ENCODE data around the gene PSD4. TPM values are rescaled to one million over a fixed set of nuclear protein-coding genes. Genes with fewer than 3 reads are reported as not detected.

PSD4 gene
- total and polyA plus RNA-seq, 10 of the 15 experiments (the other 5 are each of a cell fraction or from before 2014, with no cell fraction given): 0.68 to 114 (median 35.1) TPM

Other genes starting within 250 kb of the PSD4 start
- not detected in 2 replicates for gene IL36G, start 196.0 kb upstream of the PSD4 start, total RNA-seq (2014; rRNA removed)
- not detected in 2 replicates for gene IL36G, start 196.0 kb upstream of the PSD4 start, total RNA-seq (2014; rRNA removed; fragmentation: Illumina TruSeq; extraction: Trizol)
- gene IL36G, start 196.0 kb upstream of the PSD4 start, total RNA-seq (2021): not detected in 2 replicates
- gene IL36G, start 196.0 kb upstream of the PSD4 start, polyA plus RNA-seq (2011; rRNA removed): 0.17 TPM in 1 of 2 replicates, not detected in the other
- not detected in 2 replicates for gene IL36G, start 196.0 kb upstream of the PSD4 start, polyA plus RNA-seq (2014; fragmentation: Illumina TruSeq; extraction: Trizol)
- under 1 TPM in 1 of 2 experiments, not detected in 1; 0.10 TPM for gene IL36G, start 196.0 kb upstream of the PSD4 start, polyA plus RNA-seq (2014; fragmentation: Nextera tagmentation; extraction: Ambion mirVana)
- 0.37 TPM in 1 of 2 replicates, not detected in the other for gene IL36G, start 196.0 kb upstream of the PSD4 start, polyA plus RNA-seq (2014; rRNA removed)
- not detected for gene IL36G, start 196.0 kb upstream of the PSD4 start, polyA plus RNA-seq (2016; fragmentation: Nextera tagmentation; extraction: Ambion mirVana)
- not detected in 2 replicates for gene IL36A, start 168.5 kb upstream of the PSD4 start, total RNA-seq (2014; rRNA removed)
- gene IL36A, start 168.5 kb upstream of the PSD4 start, total RNA-seq (2014; rRNA removed; fragmentation: Illumina TruSeq; extraction: Trizol): not detected in 2 replicates
- gene IL36A, start 168.5 kb upstream of the PSD4 start, total RNA-seq (2021): not detected in 2 replicates
- gene IL36A, start 168.5 kb upstream of the PSD4 start, polyA plus RNA-seq (2011; rRNA removed): not detected in 2 replicates
- gene IL36A, start 168.5 kb upstream of the PSD4 start, polyA plus RNA-seq (2014; fragmentation: Illumina TruSeq; extraction: Trizol): not detected in 2 replicates
- gene IL36A, start 168.5 kb upstream of the PSD4 start, polyA plus RNA-seq (2014; fragmentation: Nextera tagmentation; extraction: Ambion mirVana): not detected
- gene IL36A, start 168.5 kb upstream of the PSD4 start, polyA plus RNA-seq (2014; rRNA removed): not detected in 2 replicates
- not detected for gene IL36A, start 168.5 kb upstream of the PSD4 start, polyA plus RNA-seq (2016; fragmentation: Nextera tagmentation; extraction: Ambion mirVana)
- not detected in 2 replicates for gene IL36B, start 121.1 kb upstream of the PSD4 start, total RNA-seq (2014; rRNA removed)
- gene IL36B, start 121.1 kb upstream of the PSD4 start, total RNA-seq (2014; rRNA removed; fragmentation: Illumina TruSeq; extraction: Trizol): not detected in 2 replicates
- not detected in 2 replicates for gene IL36B, start 121.1 kb upstream of the PSD4 start, total RNA-seq (2021)
- not detected in 2 replicates for gene IL36B, start 121.1 kb upstream of the PSD4 start, polyA plus RNA-seq (2011; rRNA removed)
- gene IL36B, start 121.1 kb upstream of the PSD4 start, polyA plus RNA-seq (2014; fragmentation: Illumina TruSeq; extraction: Trizol): not detected in 2 replicates
- not detected for gene IL36B, start 121.1 kb upstream of the PSD4 start, polyA plus RNA-seq (2014; fragmentation: Nextera tagmentation; extraction: Ambion mirVana)
- gene IL36B, start 121.1 kb upstream of the PSD4 start, polyA plus RNA-seq (2014; rRNA removed): not detected in 2 replicates
- gene IL36B, start 121.1 kb upstream of the PSD4 start, polyA plus RNA-seq (2016; fragmentation: Nextera tagmentation; extraction: Ambion mirVana): not detected
- not detected in 2 replicates for gene IL36RN, start 114.8 kb upstream of the PSD4 start, total RNA-seq (2014; rRNA removed)
- gene IL36RN, start 114.8 kb upstream of the PSD4 start, total RNA-seq (2014; rRNA removed; fragmentation: Illumina TruSeq; extraction: Trizol): not detected in 2 replicates
- not detected in 2 replicates for gene IL36RN, start 114.8 kb upstream of the PSD4 start, total RNA-seq (2021)
- not detected in 2 replicates for gene IL36RN, start 114.8 kb upstream of the PSD4 start, polyA plus RNA-seq (2011; rRNA removed)
- not detected in 2 replicates for gene IL36RN, start 114.8 kb upstream of the PSD4 start, polyA plus RNA-seq (2014; fragmentation: Illumina TruSeq; extraction: Trizol)
- not detected for gene IL36RN, start 114.8 kb upstream of the PSD4 start, polyA plus RNA-seq (2014; fragmentation: Nextera tagmentation; extraction: Ambion mirVana)
- gene IL36RN, start 114.8 kb upstream of the PSD4 start, polyA plus RNA-seq (2014; rRNA removed): not detected in 2 replicates
- not detected for gene IL36RN, start 114.8 kb upstream of the PSD4 start, polyA plus RNA-seq (2016; fragmentation: Nextera tagmentation; extraction: Ambion mirVana)
- gene IL1F10, start 106.0 kb upstream of the PSD4 start, total RNA-seq (2014; rRNA removed): not detected in 2 replicates
- not detected in 2 replicates for gene IL1F10, start 106.0 kb upstream of the PSD4 start, total RNA-seq (2014; rRNA removed; fragmentation: Illumina TruSeq; extraction: Trizol)
- gene IL1F10, start 106.0 kb upstream of the PSD4 start, total RNA-seq (2021): not detected in 2 replicates
- gene IL1F10, start 106.0 kb upstream of the PSD4 start, polyA plus RNA-seq (2011; rRNA removed): not detected in 2 replicates
- gene IL1F10, start 106.0 kb upstream of the PSD4 start, polyA plus RNA-seq (2014; fragmentation: Illumina TruSeq; extraction: Trizol): not detected in 2 replicates
- gene IL1F10, start 106.0 kb upstream of the PSD4 start, polyA plus RNA-seq (2014; fragmentation: Nextera tagmentation; extraction: Ambion mirVana): not detected
- not detected in 2 replicates for gene IL1F10, start 106.0 kb upstream of the PSD4 start, polyA plus RNA-seq (2014; rRNA removed)
- gene IL1F10, start 106.0 kb upstream of the PSD4 start, polyA plus RNA-seq (2016; fragmentation: Nextera tagmentation; extraction: Ambion mirVana): not detected
- gene IL1RN, start 46.4 kb upstream of the PSD4 start, total RNA-seq (2014; rRNA removed): not detected in 2 replicates
- not detected in 2 replicates for gene IL1RN, start 46.4 kb upstream of the PSD4 start, total RNA-seq (2014; rRNA removed; fragmentation: Illumina TruSeq; extraction: Trizol)
- gene IL1RN, start 46.4 kb upstream of the PSD4 start, total RNA-seq (2021): not detected in 2 replicates
- 0.04 TPM in 1 of 2 replicates, not detected in the other for gene IL1RN, start 46.4 kb upstream of the PSD4 start, polyA plus RNA-seq (2011; rRNA removed)
- gene IL1RN, start 46.4 kb upstream of the PSD4 start, polyA plus RNA-seq (2014; fragmentation: Illumina TruSeq; extraction: Trizol): 0.04 and 0.43 TPM in 2 replicates
- under 1 TPM in 1 of 2 experiments, not detected in 1; 0.04 TPM for gene IL1RN, start 46.4 kb upstream of the PSD4 start, polyA plus RNA-seq (2014; fragmentation: Nextera tagmentation; extraction: Ambion mirVana)
- gene IL1RN, start 46.4 kb upstream of the PSD4 start, polyA plus RNA-seq (2014; rRNA removed): not detected in 2 replicates
- gene IL1RN, start 46.4 kb upstream of the PSD4 start, polyA plus RNA-seq (2016; fragmentation: Nextera tagmentation; extraction: Ambion mirVana): not detected
- 0.51 and 0.87 TPM in 2 replicates for gene PAX8, start 105.0 kb downstream of the PSD4 start, total RNA-seq (2014; rRNA removed)
- 0.45 and 0.64 TPM in 2 replicates for gene PAX8, start 105.0 kb downstream of the PSD4 start, total RNA-seq (2014; rRNA removed; fragmentation: Illumina TruSeq; extraction: Trizol)
- 1.2 and 1.5 TPM in 2 replicates for gene PAX8, start 105.0 kb downstream of the PSD4 start, total RNA-seq (2021)
- gene PAX8, start 105.0 kb downstream of the PSD4 start, polyA plus RNA-seq (2011; rRNA removed): 0.75 and 0.96 TPM in 2 replicates
- gene PAX8, start 105.0 kb downstream of the PSD4 start, polyA plus RNA-seq (2014; fragmentation: Illumina TruSeq; extraction: Trizol): 0.97 and 1.0 TPM in 2 replicates
- gene PAX8, start 105.0 kb downstream of the PSD4 start, polyA plus RNA-seq (2014; fragmentation: Nextera tagmentation; extraction: Ambion mirVana): under 1 TPM; 0.16 to 0.40 TPM
- gene PAX8, start 105.0 kb downstream of the PSD4 start, polyA plus RNA-seq (2014; rRNA removed): 1.5 and 2.2 TPM in 2 replicates
- gene PAX8, start 105.0 kb downstream of the PSD4 start, polyA plus RNA-seq (2016; fragmentation: Nextera tagmentation; extraction: Ambion mirVana): 1 to 10 TPM; 1.5 to 2.5 TPM

Measured in GM12878 (cell line).